ENCODE results near the gene ATAD2B. TPM values are rescaled to one million over a fixed set of nuclear protein-coding genes. Genes with fewer than 3 reads are reported as not detected.

Gene ATAD2B
- total RNA-seq, 1 experiment from 2014 or later = 9.7 TPM

DNA sequence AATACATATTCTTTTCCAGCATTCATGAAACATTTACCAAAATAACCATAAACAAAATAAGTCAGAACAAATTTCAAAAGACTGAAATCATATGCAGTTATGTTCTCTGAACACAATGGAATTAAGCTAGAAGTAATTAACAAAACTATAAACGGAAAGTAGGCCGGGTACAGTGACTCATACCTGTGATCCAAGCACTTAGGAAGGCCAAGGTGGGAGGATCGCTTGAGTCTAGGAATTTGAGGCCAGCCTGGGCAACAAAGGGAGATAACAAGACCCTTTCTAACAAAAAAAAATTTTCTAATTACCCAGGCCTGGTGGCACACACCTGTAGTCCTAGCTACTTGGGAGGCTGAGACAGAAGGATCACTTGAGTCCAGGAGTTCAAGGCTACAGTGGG, 14.9 kb downstream of the ATAD2B start:
- DNase-seq (ENCODE audit: low read depth) = peak; percentile 54

DNA sequence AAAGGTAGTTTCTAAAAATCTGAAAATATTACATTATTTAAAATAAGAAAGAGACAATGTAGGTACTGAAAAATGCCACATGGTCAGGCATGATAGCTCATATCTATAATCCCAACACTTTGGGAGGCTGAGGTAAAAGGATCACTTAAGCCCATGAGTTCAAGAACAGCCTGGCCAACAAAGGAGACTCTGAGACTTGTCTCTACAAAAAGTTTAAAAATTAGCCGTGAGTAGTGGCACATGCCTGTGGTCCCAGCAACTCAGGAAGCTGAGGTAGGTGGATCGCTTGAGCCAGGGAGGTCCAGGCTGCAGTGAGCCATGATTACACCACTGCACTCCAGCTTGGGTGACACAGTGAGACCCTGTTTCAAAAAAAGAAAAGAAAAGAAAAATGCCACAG, 21.8 kb downstream of the ATAD2B start:
- peak; percentile 54 for DNase-seq (ENCODE audit: low read depth)

DNA sequence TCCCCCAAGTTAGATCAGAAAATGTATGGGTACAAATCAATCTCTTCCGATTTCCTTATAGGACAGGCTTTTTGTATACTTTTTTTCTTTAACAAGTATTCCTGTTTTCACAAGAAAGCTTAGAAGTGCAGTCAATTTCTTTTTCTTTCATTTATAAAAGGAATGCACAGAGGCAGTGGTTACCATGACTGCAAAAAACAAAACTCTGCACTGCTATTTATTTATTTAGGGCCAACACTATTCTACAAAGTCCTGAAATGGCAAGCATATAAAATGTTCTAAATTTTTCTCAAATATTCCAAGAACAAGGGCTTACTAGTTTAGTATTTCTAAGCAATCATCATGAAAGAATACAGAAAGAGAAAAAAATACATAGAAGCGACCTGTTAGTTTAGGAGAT, 22.2 kb downstream of the ATAD2B start:
- no peak for DNase-seq (ENCODE audit: low read depth)

DNA sequence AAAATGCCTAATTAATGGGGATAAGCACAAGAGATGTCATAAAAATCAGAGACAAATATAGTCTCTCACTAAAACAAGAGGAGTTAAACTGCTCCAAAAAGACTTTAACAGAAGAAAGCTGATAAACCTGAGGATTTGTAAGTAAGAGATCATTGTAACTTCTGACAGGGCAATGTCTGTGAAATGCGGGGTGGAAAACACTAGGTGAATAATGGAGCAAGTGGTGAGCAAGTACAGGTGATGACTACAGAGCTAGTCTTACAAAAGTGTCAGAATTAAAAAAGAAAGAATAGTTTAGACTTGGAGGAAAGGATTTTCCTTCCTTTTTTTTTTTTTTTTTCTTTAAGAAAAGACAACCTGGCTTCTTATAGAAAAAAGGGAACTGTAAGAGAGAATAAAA, 22.7 kb downstream of the ATAD2B start:
- no peak for DNase-seq (ENCODE audit: low read depth)

DNA sequence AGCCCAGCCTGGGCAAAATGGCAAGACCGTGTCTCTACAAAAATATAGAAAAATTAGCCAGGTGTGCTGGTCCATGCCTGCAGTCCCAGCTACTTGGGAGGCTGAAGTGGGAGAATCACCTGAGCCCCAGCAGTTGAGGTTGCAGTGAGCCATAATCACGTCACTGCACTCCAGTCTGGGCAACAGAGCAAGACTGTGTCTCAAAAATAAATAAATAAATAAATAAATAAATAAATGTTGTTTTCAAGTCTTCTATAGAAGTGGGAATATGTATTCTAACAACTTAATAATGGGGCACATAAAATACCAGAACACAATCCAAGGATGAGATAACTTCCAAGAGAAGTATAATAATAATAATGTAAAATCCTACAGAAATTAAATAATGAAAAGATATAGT, 23.9 kb downstream of the ATAD2B start:
- DNase-seq (ENCODE audit: low read depth) = no peak

DNA sequence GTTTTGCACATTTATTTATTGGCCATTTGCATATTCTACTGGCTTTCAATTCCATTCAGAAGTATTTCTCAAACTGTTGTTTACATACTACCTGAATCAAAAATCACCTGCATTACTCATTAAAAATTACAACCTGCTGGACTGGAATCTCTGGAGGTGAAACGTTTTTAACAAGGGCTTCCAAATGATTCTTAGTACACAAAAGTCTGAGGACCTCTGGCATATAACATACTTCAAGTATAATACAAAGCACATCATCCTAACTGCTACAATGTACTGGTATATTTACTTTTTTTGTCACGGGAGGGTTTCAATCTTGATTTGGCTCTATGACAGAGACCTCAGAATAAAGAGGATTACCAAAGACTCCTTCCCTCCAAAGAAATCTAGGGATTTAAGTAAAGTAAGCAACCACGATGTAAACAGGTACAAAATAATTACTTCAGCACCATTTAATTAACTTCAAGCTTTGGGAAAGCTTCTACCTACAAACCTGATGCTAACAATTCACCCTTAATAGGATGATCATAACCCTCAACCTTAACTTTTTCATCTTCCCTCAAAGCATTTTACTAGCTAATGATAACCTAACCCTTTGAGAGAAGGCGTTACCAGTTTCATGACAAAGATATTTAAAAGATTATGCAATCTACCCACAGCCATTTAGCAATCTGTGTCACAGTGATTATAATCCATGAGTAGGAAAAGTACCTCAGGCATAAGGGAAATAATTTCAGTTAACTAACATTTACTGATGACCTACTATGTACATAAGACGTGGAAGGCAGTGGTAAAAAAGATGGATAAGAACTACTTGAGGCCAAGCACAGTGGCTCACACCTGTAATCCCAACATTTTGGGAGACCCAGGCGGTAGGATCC, 24.7 kb downstream of the ATAD2B start:
- DNase-seq (ENCODE audit: low read depth) = no peak

DNA sequence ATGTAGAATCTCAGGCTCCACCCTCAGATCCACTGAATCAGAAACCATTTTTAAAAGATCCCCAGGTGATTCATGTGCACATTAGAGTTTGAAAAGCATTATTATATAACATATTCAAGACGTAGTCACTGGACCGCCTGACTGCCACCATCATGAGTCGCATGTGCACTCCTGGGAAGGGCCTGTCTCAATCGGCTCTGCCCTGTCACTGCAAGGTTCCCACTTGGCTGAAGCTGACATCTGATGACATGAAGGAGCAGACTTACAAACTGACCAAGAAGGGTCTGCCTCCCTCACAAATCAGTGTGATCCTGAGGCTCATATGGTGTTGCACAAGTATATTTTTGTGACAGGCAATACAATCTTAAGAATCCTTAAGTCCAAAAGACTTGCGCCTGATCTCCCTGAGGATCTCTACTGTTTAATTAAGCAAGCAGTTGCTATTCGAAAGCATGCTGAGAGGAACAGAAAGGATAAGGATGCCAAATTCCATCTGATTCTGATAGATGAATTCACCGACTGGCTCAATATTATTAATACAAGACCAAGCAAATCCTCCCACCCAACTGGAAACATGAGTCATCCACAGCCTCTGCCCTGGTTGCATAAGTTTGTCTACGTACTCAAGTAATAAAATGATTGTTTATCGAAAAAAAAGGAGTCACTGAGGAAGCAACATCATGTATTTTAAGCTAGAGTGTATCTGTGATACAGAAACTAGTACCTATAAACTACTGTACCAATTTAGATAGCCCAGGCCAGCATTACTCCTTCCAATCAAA, 26.2 kb downstream of the ATAD2B start:
- DNase-seq (ENCODE audit: low read depth) = peak; percentile 39

DNA sequence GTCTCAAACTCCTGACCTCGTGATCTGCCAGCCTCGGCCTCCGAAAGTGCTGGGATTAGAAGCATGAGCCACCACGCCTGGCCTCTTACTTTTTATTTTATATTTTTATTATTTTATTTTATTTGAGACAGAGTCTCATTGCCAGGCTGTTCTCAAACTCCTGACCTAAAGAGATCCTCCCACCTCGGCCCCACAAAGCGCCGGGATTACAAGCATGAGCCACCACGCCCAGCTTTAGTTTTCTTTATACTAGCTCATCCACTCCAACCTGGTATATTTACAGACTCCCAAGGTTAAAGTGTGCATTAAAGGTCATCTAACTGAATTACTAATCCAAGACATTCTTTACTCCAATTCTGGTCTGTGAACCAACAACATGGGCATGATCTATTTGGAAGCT, 26.8 kb downstream of the ATAD2B start:
- no peak for DNase-seq (ENCODE audit: low read depth)

DNA sequence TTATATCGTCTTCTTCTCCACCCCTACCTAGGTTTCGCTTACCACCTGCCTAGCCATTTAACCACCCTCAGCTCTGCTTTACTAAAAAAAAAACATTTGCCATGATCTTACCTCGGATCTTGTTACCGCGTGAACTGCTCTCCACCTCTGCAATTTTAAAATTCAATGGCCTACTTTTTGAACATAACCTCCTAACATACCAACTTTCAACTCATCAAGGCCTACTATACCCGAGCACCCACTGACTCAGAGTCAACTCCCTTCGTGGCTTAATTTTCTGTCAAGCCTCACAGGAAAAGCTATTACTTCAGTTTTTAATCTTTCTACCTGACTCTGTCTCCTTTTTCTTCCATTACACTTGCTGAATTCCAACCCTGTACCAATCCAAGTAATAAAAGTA, 55.7 kb downstream of the ATAD2B start:
- no peak for DNase-seq (ENCODE audit: low read depth)

DNA sequence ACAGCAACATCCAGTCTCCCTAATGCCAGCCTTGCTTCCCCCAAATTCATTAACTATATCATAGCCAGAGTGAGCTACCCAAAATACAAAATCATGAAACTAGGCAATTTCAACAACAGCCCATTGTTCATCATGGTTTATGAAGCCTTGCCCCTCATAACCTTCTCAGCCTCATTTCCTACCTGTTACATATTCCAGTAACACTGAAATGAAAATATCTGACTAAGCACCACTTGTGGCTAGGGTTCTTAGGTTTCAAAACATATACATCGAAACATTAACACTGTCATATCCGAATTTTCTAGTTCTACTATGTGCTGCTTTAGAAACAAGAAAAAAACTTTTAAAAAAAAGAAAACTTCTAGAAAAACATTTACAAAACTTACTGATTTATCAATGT, 59.5 kb downstream of the ATAD2B start:
- no peak for DNase-seq (ENCODE audit: low read depth)

DNA sequence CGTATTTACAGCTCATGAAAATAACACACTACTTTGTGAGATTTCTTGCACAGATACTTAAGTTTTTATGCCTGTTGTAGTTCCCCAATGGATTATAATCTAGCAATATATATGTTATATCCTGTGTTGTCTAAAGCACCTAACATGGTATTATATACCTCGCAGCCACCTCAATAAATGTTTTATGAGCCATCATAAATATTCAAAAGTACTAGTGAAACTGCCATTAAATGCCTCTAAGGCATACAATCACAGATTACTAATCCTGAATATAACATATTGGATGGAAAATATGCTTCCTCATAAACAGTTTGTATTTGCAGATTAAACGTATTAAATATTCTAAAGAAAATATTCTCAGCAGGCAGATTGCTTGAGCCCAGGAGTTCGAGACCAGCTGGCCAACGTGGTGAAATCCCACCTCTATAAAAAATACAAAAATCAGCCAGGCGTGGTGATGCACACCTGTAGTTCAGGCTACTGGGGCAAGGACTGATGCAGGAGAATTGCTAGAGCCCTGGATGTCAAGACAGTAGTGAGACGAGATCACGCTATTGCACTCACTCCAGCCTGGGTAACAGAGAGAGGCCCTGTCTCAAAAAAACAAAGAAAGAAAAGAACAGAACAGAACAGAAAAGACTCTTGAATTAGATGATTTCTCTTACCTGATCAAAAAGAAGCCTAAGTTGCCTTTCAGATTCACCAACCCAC, 64.1 kb downstream of the ATAD2B start:
- no peak for DNase-seq (ENCODE audit: low read depth)

DNA sequence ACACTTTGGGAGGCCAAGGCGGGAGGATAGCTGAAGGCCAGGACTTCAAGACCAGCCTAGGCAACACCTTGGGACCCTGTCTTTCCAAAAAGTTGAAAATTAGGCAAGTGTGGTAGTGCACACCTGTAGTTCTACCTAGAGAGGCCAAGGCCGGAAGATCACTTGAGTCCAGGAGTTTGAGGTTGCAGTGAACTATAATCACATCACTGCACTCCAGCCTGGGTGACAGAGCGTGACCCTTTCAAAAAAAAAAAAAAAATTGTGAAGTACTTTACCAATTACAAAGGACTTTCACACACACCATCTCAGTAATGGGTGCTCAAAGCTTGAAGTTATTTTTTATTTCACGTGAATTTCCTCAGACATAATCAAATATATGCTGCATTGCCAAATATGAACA, 65.0 kb downstream of the ATAD2B start:
- DNase-seq (ENCODE audit: low read depth) = no peak

DNA sequence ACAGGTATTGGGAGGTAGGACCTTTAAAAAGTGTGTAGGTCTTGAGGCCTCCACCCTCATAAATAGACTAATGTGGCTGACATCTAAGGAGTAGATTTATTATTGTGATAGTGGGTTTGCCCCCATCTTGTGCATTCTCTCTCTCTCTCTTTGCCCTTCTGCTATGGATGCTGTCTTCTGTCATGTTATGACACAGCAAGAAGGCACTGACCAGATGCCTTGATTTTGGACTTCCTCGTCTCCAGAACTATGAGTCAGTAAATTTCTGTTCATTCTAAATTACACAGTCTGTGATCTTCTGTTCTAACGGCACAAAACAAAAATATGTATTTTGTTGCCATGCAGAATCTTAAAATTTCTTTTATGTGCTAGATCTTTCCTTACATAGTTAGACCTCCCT, 66.9 kb downstream of the ATAD2B start:
- DNase-seq (ENCODE audit: low read depth) = no peak

DNA sequence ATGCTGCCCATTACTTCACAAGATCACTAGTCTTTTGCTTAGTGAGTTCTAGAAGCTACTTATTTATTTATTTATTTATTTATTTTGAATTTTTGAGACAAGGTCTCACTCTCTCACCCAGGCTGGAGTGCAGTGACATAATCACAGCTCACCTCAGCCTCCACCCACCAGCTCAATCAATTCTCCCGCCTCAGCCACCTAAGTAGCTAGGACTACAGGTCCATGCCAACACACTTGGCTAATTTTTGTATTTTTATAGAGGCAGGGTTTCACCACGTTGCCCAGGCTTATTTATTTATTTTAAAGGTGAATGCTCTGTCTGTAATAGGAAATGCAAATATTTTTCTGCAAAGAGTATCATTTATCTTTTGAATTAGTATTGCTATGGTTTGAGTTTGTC, 67.7 kb downstream of the ATAD2B start:
- DNase-seq (ENCODE audit: low read depth) = no peak

DNA sequence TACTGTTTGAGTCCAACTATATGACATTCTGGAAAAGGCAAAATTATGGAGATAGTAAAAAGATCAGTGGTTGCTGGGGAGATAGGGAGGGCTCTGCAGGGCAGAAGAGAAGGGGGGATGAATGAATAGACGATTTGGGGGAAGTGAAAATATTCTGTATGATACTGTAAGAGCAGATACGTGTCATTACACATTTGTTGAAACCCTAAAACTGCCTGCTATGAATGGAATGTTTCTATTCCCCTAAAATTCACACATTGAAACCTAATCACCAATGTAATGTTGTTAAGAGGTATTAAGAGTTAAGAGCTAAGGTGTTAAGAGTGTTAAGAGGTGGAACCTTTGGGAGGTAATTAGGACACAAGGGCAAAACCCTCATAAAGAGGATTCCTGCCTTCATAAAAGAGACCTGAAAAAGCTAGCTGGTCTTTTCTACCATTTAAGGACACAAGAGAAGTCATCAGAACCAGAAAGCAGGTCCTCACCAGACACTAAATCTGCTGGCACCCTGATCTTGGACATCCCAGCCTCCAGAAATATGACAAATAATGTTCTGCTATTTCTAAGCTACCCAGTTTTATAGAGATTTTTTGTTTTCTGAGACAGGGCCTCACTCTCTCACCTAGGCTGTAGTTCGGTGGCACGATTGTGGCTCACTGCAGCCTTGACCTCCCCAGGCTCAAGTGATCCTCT, 76.2 kb downstream of the ATAD2B start:
- no peak for DNase-seq (ENCODE audit: low read depth)

DNA sequence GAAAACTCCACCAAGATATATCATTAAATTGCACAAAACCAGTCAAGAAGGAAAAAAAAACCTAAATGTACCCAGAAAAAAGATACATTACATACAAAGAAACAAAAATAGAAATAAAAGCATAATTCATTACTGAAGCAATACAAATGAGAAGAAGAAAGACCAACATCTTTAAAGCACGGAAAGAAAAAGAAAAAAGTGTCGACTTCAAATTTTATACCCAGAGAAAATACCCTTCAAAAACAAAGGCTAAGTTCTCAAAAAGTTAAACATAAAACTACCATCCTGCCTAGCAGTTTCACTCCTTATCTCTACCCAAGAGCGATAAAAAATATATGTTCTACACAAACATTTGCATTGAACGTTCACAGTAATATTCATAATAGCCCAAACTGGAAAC, 82.0 kb downstream of the ATAD2B start:
- DNase-seq (ENCODE audit: low read depth) = no peak

DNA sequence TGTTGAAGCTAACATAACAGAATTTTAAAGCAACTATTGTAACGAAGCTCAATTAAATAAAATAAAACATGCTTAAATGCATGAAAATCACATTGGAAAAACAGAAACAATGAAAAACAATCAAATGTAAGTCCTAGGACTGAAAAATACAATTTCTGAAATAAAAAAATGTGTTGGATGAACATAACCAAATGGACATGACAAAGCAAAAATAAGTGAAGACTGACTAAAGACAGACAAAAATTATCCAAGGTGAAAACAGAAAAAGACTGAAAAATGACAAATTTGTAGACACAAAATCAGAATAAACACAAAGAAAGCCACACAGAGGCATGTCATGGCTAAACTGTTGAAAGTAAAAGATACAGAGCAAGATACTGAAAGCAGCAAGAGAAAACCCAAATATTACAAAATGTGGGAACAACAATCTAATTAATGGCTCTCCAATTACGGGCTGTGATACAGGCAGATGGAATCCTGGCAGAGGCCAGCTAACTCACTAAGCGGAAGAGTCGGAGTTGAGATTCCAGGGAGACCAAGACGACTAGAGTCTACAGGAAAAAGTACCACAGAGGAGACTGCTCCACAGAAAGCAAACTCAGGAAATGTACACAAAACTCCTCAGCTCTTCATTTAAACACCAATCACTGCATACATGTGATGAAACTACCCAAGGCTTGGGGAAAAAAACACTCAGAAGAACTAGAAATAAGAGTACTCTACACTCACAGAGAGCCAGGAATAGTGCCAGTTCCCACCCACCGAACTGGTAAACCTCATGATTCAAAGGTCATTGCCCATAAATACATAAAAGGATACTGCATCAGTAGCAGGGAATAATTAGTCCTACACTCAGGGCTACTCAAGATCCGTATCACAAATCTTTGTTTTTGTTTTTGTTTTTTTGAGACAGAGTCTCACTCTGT, 83.6 kb downstream of the ATAD2B start:
- no peak for DNase-seq (ENCODE audit: low read depth)

DNA sequence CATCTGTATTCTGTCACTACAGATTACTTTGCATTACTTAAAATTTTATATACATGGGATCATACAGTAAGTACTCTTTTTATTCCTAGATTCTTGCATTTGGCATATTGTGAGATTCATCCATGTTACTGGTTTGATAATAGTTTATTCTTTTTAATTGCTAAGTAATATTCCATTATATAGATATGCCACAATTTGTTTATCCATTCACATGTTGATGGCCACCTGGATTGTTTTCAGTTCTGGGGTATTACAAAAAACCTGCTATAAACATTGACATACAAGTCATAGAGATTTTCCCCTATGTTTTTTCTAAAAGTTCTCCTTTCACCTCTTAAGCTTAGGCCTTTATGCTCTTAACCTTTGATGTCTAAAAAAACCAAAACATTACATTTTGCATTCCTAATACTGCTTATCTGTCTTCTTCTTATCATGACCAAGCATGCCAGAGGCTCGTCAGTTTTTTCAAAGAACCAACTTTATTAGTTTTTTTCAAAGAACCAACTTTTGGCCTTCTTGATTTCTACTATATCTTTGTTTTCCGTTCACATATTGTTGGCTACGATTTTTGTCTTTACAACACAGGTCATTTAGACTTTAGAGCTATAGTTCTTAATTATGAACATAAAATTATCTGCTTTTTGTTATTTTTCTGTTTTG, 86.9 kb downstream of the ATAD2B start:
- DNase-seq (ENCODE audit: low read depth) = no peak

DNA sequence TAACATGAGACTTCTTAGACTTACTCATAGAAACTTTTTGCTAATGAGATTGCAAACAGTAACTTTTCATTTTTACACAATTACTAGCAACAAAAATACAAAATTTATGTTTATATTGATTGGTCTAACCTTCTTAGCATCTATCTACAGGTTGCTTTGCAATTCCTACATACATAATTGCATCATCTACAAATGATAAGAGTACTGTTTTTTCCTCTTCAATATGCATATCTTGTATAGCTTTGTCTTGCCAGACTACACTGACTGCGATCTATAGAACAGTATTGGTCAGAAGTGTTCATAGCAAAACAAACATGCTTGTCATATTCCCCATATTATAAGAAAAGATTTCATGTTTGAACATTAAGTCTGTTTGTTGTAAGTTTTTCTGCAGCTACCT, 87.9 kb downstream of the ATAD2B start:
- no peak for DNase-seq (ENCODE audit: low read depth)

DNA sequence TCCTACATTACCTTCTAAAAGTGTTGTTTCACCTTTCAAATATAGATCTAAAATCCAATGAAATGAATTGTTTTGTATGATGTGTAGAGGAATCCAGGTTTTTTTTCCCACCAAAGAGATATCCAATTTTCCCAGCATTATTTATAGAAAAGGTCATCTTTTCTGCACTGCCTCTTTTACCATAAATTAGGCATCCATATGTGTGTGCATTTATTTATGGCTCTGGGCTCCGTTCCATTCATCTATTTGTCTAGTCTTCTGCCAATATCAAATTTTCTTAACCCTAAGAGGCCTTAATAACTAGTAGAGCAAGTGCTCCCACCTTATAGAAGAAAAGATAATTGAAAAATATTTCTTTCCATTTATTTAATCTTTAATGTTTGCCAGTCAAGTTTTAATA, 88.3 kb downstream of the ATAD2B start:
- DNase-seq (ENCODE audit: low read depth) = no peak
